IPS-18c (cell line): ENCODE measurements around the gene CT55.

Experiments
- H3K4me3 ChIP-seq: 2 replicates; pipeline ENCODE4 v1.7.0; 2013; ENCODE audit warnings: low read depth, mild to moderate bottlenecking, low read length, moderate library complexity; ENCODE audit not compliant: insufficient read depth
- H3K9me3 ChIP-seq: one replicate; pipeline ENCODE4 v1.6.1; 2013; ENCODE audit warnings: mild to moderate bottlenecking, low read length, moderate library complexity; ENCODE audit not compliant: control insufficient read depth, insufficient read depth

The CT55 gene

GRCh38 chrX:135112096-135112729 is 59.0 kb downstream of the CT55 start:
- no peak overlapping the region for H3K4me3 ChIP-seq
- H3K9me3 ChIP-seq = peaks cover 12% of the 10 kb centered on the region

- Histone ChIP-seq H3K9me3 (peaks cover 15% of the 10 kb centered on the region), H3K4me3 (no peak overlapping the region)
These were observed 61.6 kb downstream of the CT55 start for GRCh38 chrX:135109554-135109953.
